IPS-18a (cell line): Measurements from ENCODE around the gene GRIN3A.

Source experiments
- H3K27ac ChIP-seq: one replicate; pipeline ENCODE4 v1.5.1; 2013; ENCODE audit warnings: low read length
- H3K27me3 ChIP-seq: one replicate; pipeline ENCODE4 v1.6.1; 2013; ENCODE audit warnings: mild to moderate bottlenecking, low read length; ENCODE audit not compliant: control insufficient read depth, insufficient read depth
- H3K36me3 ChIP-seq: one replicate; pipeline ENCODE4 v1.6.1; 2013; ENCODE audit warnings: low read depth, low read length; ENCODE audit not compliant: control insufficient read depth
- H3K4me1 ChIP-seq: one replicate; pipeline ENCODE4 v1.6.1; 2013; ENCODE audit warnings: low read depth, low read length; ENCODE audit not compliant: control insufficient read depth
- H3K4me3 ChIP-seq: one replicate; pipeline ENCODE4 v1.5.1; 2013; ENCODE audit warnings: low read length
- H3K9ac ChIP-seq: one replicate; pipeline ENCODE4 v1.6.1; 2013; ENCODE audit warnings: mild to moderate bottlenecking, low read length, moderate library complexity
- H3K9me3 ChIP-seq: one replicate; pipeline ENCODE4 v1.6.1; 2013; ENCODE audit warnings: low read depth, low read length; ENCODE audit not compliant: control insufficient read depth

The GRIN3A gene

DNA sequence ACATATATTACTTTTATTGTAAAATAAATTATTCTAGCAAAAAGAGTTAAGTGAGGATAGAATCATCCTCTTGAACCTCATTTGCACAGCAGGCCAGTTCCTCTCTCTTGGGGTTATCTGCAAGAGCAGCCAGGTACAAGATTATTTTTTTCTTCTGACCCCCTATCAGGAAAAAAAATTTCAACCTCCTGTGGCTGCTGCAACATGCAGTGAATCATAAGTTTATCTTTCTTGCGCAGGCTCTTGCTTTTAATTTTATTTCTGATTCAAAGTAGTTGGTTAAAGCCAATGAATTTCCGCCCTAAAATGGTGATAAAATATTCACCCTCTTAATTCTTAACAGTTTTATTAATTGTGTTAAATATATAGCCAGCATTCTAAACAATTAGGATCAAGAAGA, 74.0 kb downstream of the GRIN3A start:
- Histone ChIP-seq H3K27me3 (no peaks in the 10 kb centered on the region), H3K4me3 (no peak overlapping the region), H3K4me1 (peaks cover 10% of the 10 kb centered on the region), H3K9ac (no peak overlapping the region), H3K36me3 (no peaks in the 10 kb centered on the region), H3K9me3 (no peaks in the 10 kb centered on the region), H3K27ac (no peak overlapping the region)

DNA sequence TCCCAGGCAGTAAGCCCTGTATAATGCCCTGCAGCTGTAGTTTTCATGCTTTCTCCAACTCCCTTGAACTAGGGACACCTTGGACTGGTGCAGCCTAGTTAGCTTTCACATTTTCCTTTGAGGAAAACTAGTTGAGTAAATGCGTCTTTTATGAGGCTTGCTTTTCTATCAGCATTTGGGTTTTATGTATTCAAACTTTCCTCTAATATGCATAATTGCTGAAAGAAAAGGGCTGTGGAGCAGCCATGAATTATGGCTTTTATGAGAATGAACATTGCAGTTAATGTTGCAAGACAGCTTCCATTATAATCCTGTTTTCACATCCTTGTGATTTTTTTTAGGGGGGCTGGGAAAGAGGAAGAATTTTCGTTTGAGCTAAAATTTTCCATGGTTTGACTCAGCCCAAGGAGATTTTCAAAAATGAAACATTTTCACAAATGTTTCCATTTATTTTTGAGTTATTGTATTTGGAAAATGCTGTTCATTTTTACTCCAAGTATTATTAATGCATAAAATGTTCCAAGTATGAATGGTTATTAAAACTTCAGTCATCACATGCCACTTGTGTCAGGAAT, 85.8 kb downstream of the GRIN3A start:
- H3K36me3 ChIP-seq, result no peaks in the 10 kb centered on the region
- H3K9me3 ChIP-seq, result no peaks in the 10 kb centered on the region
- no peak overlapping the region for H3K27ac ChIP-seq
- no peak overlapping the region for H3K9ac ChIP-seq
- H3K4me1 ChIP-seq, result no peaks in the 10 kb centered on the region
- no peaks in the 10 kb centered on the region for H3K27me3 ChIP-seq
- no peak overlapping the region for H3K4me3 ChIP-seq

DNA sequence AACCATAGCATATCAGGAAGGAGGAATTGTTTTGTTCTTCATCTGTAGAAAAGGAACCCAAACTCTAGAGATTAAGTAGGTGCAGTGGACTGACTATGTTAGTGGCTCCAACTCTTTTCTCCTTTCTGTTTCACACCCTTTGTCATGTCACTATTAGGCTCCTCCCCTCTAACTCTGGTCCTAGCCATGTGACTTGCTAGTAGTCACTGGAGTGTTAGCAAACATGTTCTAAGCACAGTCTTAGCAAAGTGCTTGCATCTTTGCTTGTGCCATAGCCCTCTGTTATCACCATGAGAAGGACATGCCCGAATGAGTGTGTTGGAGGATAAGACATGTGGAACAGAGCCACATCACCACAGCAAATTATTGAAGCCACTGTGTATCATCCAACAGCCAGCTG, 88.3 kb downstream of the GRIN3A start:
- no peaks in the 10 kb centered on the region for H3K36me3 ChIP-seq
- no peak overlapping the region for H3K27ac ChIP-seq
- no peaks in the 10 kb centered on the region for H3K4me1 ChIP-seq
- no peaks in the 10 kb centered on the region for H3K27me3 ChIP-seq
- no peak overlapping the region for H3K4me3 ChIP-seq
- H3K9me3 ChIP-seq, result no peaks in the 10 kb centered on the region
- no peak overlapping the region for H3K9ac ChIP-seq

DNA sequence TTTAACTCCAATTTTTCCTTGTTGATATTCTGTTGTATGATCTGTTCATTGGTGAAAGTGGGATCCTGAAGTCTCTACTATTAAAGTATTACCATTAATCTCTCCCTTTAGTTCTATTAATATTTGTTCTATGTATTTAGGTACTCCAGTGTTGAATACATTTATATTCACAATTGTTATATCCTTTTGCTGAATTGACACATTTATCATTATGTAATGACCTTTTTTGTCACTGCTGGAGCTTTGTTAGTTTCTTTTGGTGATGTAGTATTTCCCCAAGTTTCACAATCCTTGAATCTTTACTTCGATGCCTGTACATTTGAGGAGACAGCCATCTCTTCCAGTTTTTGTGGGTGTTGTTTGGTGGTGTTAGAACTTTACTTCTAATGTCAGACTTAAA, 90.0 kb downstream of the GRIN3A start:
- no peak overlapping the region for H3K4me3 ChIP-seq
- H3K27ac ChIP-seq, result no peak overlapping the region
- H3K27me3 ChIP-seq, result no peaks in the 10 kb centered on the region
- H3K9ac ChIP-seq, result no peak overlapping the region
- no peaks in the 10 kb centered on the region for H3K9me3 ChIP-seq
- H3K36me3 ChIP-seq, result no peaks in the 10 kb centered on the region
- H3K4me1 ChIP-seq, result no peaks in the 10 kb centered on the region

DNA sequence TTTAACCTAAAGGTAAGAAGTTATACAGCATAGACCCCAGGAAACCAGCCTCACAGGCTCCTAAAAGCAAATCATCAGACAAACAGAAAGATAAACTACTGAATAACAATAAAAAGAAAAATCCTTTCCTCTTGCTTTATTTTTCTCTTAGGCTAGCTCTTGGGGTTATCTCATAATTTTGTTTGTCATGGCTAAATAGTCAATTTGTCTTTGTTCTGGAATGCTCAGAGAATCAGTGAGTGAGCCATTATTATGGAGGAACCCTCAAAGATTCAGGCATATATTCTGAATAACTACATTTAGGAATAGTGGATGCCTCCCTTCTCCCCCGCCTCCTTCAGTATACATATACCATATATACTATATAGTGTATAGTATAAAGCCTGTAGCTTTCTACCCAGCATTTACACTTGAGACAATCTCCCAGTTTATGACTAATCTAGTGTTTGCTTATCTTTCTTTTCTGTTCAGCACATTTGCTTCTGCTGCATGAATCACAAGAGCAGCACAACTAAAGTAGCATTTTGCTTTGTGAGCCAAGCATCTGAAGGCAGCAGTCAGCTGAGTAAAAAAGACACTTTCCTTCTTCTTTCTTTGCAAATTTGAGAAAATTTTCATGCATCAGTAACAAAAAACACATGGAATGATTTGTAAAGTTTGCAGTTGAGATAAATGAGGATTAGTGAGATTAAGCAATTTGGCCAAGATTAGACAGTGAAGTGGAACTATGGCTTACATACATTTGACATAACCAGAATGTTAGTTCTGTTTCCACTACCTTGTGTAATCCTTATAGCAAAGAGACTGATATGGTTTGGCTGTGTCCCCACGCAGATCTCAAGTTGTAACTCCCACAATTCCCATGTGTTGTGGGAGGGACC, 98.4 kb downstream of the GRIN3A start:
- H3K27ac ChIP-seq, result no peak overlapping the region
- H3K9ac ChIP-seq, result no peak overlapping the region
- no peaks in the 10 kb centered on the region for H3K27me3 ChIP-seq
- H3K36me3 ChIP-seq, result no peaks in the 10 kb centered on the region
- H3K4me3 ChIP-seq, result no peak overlapping the region
- no peaks in the 10 kb centered on the region for H3K9me3 ChIP-seq
- no peaks in the 10 kb centered on the region for H3K4me1 ChIP-seq

DNA sequence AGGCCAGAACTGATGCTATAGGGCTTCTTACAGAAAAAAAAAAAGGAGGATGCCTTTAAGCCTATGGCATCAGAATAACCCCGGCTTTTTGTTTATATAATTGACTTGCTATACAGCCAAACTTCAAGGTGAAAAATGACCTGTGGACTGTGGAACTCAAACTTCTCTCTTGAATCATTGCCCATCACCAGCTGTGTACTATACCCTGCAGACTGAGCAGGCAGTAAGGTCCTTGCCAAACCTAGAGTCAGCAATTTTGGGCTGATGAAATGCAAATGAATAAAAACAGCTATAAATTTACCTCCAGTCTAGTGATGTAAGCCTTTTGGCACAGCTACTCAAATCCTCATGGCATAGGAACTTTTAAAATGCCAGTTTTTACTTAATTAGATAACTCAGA, 99.1 kb downstream of the GRIN3A start:
- H3K4me1 ChIP-seq, result no peaks in the 10 kb centered on the region
- no peak overlapping the region for H3K9ac ChIP-seq
- H3K4me3 ChIP-seq, result no peak overlapping the region
- no peaks in the 10 kb centered on the region for H3K27me3 ChIP-seq
- H3K27ac ChIP-seq, result no peak overlapping the region
- H3K36me3 ChIP-seq, result no peaks in the 10 kb centered on the region
- no peaks in the 10 kb centered on the region for H3K9me3 ChIP-seq

DNA sequence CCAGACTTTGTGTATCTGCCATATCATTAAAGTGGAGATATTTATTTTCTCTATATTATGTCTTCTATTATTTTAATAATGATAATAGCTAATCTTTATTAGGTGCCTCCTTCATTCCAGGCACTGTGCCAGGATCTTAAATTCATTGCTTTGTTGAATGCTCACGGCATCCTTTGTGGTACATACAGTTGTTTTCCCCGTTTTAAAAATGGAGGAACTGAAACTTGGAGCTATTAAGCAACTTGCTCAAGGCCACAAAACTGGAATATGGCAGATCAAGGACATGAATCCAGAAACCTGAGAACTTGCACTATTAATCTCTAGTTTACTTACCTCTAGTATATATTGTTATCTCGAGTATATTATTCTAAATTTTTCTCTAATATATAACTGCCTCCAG, 102.2 kb downstream of the GRIN3A start:
- Histone ChIP-seq H3K4me3 (no peak overlapping the region), H3K4me1 (no peaks in the 10 kb centered on the region), H3K36me3 (no peaks in the 10 kb centered on the region), H3K9me3 (no peaks in the 10 kb centered on the region), H3K27me3 (no peaks in the 10 kb centered on the region), H3K9ac (no peak overlapping the region), H3K27ac (no peak overlapping the region)

DNA sequence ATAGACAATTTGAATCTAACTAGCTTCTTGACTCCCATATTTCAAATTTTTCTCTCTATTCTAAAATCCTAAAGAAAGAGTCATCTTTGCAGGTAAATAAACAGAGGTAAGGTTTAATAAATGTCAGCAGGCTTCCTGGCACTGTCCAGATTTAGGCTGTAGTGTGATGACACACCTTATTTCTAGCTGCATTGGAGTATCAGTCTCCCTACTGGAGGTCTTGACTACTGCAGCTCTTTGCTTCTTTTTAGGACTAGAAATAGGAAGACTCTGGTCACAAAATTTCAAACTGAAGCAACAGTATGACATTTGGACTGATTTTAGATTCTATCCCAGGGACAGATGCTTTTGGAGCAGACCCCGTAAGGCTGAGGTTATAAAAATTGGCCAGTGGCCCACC, 103.0 kb downstream of the GRIN3A start:
- H3K9me3 ChIP-seq, result no peaks in the 10 kb centered on the region
- H3K36me3 ChIP-seq, result no peaks in the 10 kb centered on the region
- H3K9ac ChIP-seq, result no peak overlapping the region
- no peaks in the 10 kb centered on the region for H3K4me1 ChIP-seq
- no peaks in the 10 kb centered on the region for H3K27me3 ChIP-seq
- H3K4me3 ChIP-seq, result no peak overlapping the region
- no peak overlapping the region for H3K27ac ChIP-seq

DNA sequence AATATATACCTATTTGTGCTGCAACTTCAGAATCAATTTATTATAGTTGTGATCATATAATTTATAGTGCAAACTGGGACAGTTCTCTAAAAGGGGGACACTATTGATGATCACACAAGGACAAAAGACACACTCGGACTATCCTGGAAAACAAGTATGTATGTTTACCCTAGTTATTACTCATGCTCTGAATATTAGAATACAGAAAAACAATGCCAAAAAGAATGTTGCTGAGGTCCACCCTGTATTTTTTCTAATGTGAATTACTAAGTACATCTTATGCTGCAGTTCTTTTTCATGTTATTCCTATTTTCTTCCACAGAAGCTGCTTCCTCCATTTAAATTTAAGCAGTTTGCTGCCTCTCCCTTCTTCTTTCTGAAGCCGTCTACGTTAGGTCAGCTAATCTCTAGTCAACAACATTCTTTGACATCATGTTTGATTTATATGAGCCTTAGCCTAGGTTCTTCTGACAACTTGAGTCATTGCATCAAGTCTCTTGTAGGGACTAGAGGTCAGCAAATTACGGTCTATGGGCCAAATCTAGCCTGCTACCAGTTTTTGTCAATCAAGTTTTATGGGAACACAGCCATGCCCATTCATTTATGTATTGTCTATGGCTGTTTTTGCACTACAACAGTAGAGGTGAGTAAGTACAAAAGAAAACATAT, 103.6 kb downstream of the GRIN3A start:
- no peak overlapping the region for H3K4me3 ChIP-seq

DNA sequence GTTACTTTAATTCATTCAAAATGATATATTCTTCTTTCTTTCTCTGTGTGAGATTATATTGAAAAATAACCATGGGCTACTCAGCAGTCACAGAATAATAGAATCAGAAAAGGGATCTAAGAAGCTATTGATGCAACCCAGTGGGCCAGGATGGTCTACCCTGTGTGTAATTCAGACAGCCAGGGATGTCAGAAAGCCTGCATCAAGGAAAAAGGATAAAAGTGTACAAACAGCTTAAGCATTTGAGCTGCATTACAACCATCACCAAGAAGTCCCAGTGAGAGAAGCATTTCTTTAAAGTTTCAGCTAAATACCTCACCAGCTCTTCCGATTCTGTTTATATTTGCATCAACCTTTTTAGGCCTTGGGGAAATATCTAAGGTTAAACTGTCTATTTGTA, 105.8 kb downstream of the GRIN3A start:
- no peaks in the 10 kb centered on the region for H3K27me3 ChIP-seq
- H3K9ac ChIP-seq, result no peak overlapping the region
- no peak overlapping the region for H3K4me3 ChIP-seq
- no peaks in the 10 kb centered on the region for H3K4me1 ChIP-seq
- no peaks in the 10 kb centered on the region for H3K36me3 ChIP-seq
- H3K9me3 ChIP-seq, result no peaks in the 10 kb centered on the region
- no peak overlapping the region for H3K27ac ChIP-seq

More for the DNA sequence above, 103.6 kb downstream of the GRIN3A start:
- Histone ChIP-seq H3K27ac (no peak overlapping the region), H3K27me3 (no peaks in the 10 kb centered on the region), H3K4me1 (no peaks in the 10 kb centered on the region), H3K9me3 (no peaks in the 10 kb centered on the region), H3K36me3 (no peaks in the 10 kb centered on the region), H3K9ac (no peak overlapping the region)

DNA sequence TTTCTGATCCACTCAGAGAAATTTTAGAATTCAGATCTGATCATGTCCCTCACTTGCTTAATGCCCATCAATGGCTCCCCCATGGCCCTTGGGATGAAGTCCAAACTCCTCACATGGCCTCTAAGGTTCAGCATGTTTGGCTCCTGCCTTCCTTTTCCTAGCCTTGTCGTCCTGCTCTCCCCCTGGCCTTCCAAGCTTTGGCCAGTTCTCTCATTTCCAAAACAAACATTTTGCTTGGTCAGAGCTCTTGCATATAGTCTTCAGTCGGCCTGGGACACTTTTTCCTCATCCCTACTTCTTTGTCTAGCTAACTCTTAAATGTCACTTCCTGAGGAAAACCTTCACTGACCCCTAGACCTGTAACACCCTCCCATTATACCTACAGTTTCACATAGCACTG, 106.6 kb downstream of the GRIN3A start:
- Histone ChIP-seq H3K4me1 (no peaks in the 10 kb centered on the region), H3K4me3 (no peak overlapping the region), H3K9me3 (no peaks in the 10 kb centered on the region), H3K9ac (no peak overlapping the region), H3K27ac (no peak overlapping the region), H3K27me3 (no peaks in the 10 kb centered on the region), H3K36me3 (no peaks in the 10 kb centered on the region)
